Endothelial cell of umbilical vein (primary cell): Measurements from ENCODE around the gene PITPNB. TPM values are rescaled to one million over a fixed set of nuclear protein-coding genes. Genes with fewer than 3 reads are reported as not detected.

Source experiments
- BruUV-seq: library from RNA; stranded (reverse); fragments of 400-500 nt; replicated peaks from 2 replicates; lab custom pipeline; 2021; lab: Mats Ljungman, UMichigan
- CTCF ChIA-PET: fragments of 300-600, 350-600 bp; sonication (Branson Sonifier 250); formaldehyde crosslinking; loops from one replicate; lab custom pipeline; 2021; ENCODE audit warnings: antibody characterized with exemption, inconsistent platforms; lab: Charles Lee
- POLR2A ChIA-PET: fragments of 300-600, 350-600 bp; sonication (Branson Sonifier 250); formaldehyde crosslinking; loops from one replicate; lab custom pipeline; 2021; ENCODE audit warnings: antibody characterized with exemption, inconsistent platforms; lab: Charles Lee
- DNase-seq: peaks from one replicate; pipeline ENCODE4 v3.0.0-alpha.2; 2011; ENCODE audit warnings: low read depth, low spot score
- FAIRE-seq: peaks from 2 replicates; lab custom pipeline; 2011; peaks lifted over from hg19 to GRCh38; lab: Jason Lieb, UNC
- H2AFZ ChIP-seq: 2 replicates; pipeline ENCODE4 v1.6.0; 2012; ENCODE audit warnings: low read depth, low read length, control low read depth, inconsistent platforms
- H3K27ac ChIP-seq: 2 replicates; pipeline ENCODE4 v1.5.1; 2011; ENCODE audit warnings: low read depth, mild to moderate bottlenecking, control low read depth, low read length, moderate library complexity; ENCODE audit not compliant: insufficient read depth
- H3K27me3 ChIP-seq, 2 experiments: 2 replicates each; pipeline versions ENCODE4 v1.6.0 to v1.6.1; 2011; ENCODE audit warnings: low read length in 2 of 2, mixed read lengths in 1 of 2; ENCODE audit not compliant: control insufficient read depth in 2 of 2, insufficient read depth in 2 of 2
- H3K36me3 ChIP-seq, 2 experiments: 2 replicates in 1 of 2; 3 replicates in 1 of 2; pipeline ENCODE4 v1.5.1; 2011; ENCODE audit warnings: low read length in 2 of 2, mild to moderate bottlenecking in 1 of 2, moderate library complexity in 1 of 2; ENCODE audit not compliant: control insufficient read depth in 2 of 2, insufficient read depth in 2 of 2; ENCODE audit errors: extremely low read depth in 1 of 2
- H3K4me1 ChIP-seq: 3 replicates; pipeline ENCODE4 v1.5.1; 2011; ENCODE audit warnings: mild to moderate bottlenecking, low read length; ENCODE audit not compliant: control insufficient read depth, insufficient read depth; ENCODE audit errors: extremely low read depth
- H3K4me2 ChIP-seq: 2 replicates; pipeline ENCODE4 v1.6.1; 2011; ENCODE audit warnings: low read length, control low read depth, mixed read lengths; ENCODE audit not compliant: insufficient read depth
- H3K4me3 ChIP-seq, 3 experiments: fragments of 200-600 bp in 1 of 3; sonication (generic), shearing (Covaris generic) in 1 of 3; replicated peaks in 1 of 3; 2 replicates each; pipeline ENCODE4 v1.5.1; 2011 to 2016; ENCODE audit warnings: control low read depth in 3 of 3, low read length in 3 of 3, mild to moderate bottlenecking in 2 of 3, inconsistent platforms in 1 of 3, low read depth in 1 of 3, moderate library complexity in 1 of 3; ENCODE audit not compliant: insufficient read depth in 1 of 3
- H3K79me2 ChIP-seq: 2 replicates; pipeline ENCODE4 v1.6.0; 2012; ENCODE audit warnings: low read length, inconsistent platforms; ENCODE audit not compliant: control insufficient read depth, insufficient read depth
- H3K9ac ChIP-seq: replicated peaks from 2 replicates; pipeline ENCODE3; 2011; ENCODE audit warnings: low read length, control low read depth; ENCODE audit not compliant: insufficient read depth; ENCODE audit errors: extremely low read depth
- H3K9me1 ChIP-seq: replicated peaks from 3 replicates; pipeline ENCODE4 v1.6.0; 2011; ENCODE audit warnings: mild to moderate bottlenecking, low read length; ENCODE audit not compliant: control insufficient read depth, insufficient read depth; ENCODE audit errors: extremely low read depth
- H3K9me3 ChIP-seq: replicated peaks from 2 replicates; pipeline ENCODE4 v1.5.1; 2012; ENCODE audit warnings: low read length, inconsistent platforms; ENCODE audit not compliant: control insufficient read depth, insufficient read depth
- H4K20me1 ChIP-seq: replicated peaks from 2 replicates; pipeline ENCODE3; 2011; ENCODE audit warnings: mild to moderate bottlenecking, low read length; ENCODE audit not compliant: control insufficient read depth, insufficient read depth; ENCODE audit errors: extremely low read depth
- CTCF ChIP-seq, 2 donors: IDR thresholded peaks; 1 replicate in 1 of 2; 2 replicates in 1 of 2; pipeline ENCODE4 v1.5.1; 2011; ENCODE audit warnings: low read length in 2 of 2, mild to moderate bottlenecking in 2 of 2, moderate library complexity in 2 of 2, control low read depth in 1 of 2, inconsistent platforms in 1 of 2, low read depth in 1 of 2; ENCODE audit not compliant: insufficient read depth in 1 of 2; ENCODE audit errors: extremely low read depth in 1 of 2
- EZH2 ChIP-seq: IDR thresholded peaks from 2 replicates; pipeline ENCODE4 v1.6.1; 2012; ENCODE audit warnings: borderline replicate concordance, low read depth, mild to moderate bottlenecking, moderate library complexity, low read length, inconsistent platforms; ENCODE audit not compliant: severe bottlenecking
- FOS ChIP-seq: IDR thresholded peaks from 2 replicates; pipeline ENCODE4 v1.6.1; 2011; ENCODE audit warnings: mild to moderate bottlenecking, low read length, moderate library complexity, borderline replicate concordance; ENCODE audit not compliant: insufficient read depth
- GATA2 ChIP-seq: IDR thresholded peaks from 2 replicates; pipeline ENCODE4 v1.7.0; 2011; ENCODE audit warnings: low read depth, mild to moderate bottlenecking, moderate library complexity, mixed read lengths, low read length; ENCODE audit not compliant: insufficient read length, insufficient read depth
- JUN ChIP-seq: IDR thresholded peaks from 2 replicates; pipeline ENCODE4 v1.6.1; 2011; ENCODE audit warnings: borderline replicate concordance, low read depth; ENCODE audit not compliant: insufficient read length, insufficient read depth
- MAX ChIP-seq: IDR thresholded peaks from 2 replicates; pipeline ENCODE4 v1.6.1; 2011; ENCODE audit not compliant: insufficient read depth, insufficient read length
- MYC ChIP-seq: IDR thresholded peaks from one replicate; pipeline ENCODE4 v1.6.1; 2011; ENCODE audit warnings: mild to moderate bottlenecking, low read depth, low read length
- POLR2A ChIP-seq: IDR thresholded peaks from 2 replicates; pipeline ENCODE4 v1.6.1; 2012; ENCODE audit warnings: low read depth, mild to moderate bottlenecking, control low read depth, low read length
- POLR2AphosphoS5 ChIP-seq: IDR thresholded peaks from 2 replicates; pipeline ENCODE4 v1.6.1; 2012; ENCODE audit warnings: low read depth, mild to moderate bottlenecking, control low read depth, low read length, moderate library complexity; ENCODE audit not compliant: insufficient read depth
- dilution Hi-C: fragments of 300-500 bp; cut with MboI; formaldehyde crosslinking; loops from one replicate; pipeline ENCODE4 v1.15.0; 2019; ENCODE audit warnings: low sequenced_read_pairs; ENCODE audit not compliant: extremely low pct_ligation_motif_present
- intact Hi-C: fragments of 100-400 bp; cut with micrococcal nuclease; formaldehyde crosslinking; loops from one replicate; pipeline ENCODE4 v1.10.0; 2022
- polyA plus RNA-seq, 4 experiments: library from polyadenylated mRNA; depleted of rRNA in 3 of 4; stranded (reverse) in 3 of 4; unstranded in 1 of 4; fragments of >200 nt; gene quantifications; 2 replicates each; pipeline versions ENCODE4 v1.2.1 to v1.2.3, GENCODE V29; 2011 to 2012; ENCODE audit warnings: missing spikeins in 1 of 4
- total RNA-seq: library from RNA; stranded (reverse); gene quantifications from 2 replicates; pipeline ENCODE4 v1.2.3, GENCODE V29; 2021

Gene PITPNB
- total and polyA plus RNA-seq, 2 donors (not counting 3 experiments of a cell fraction or from before 2014, with no cell fraction given) = 29.7 to 108 TPM

- no peaks in the 10 kb centered on the region for H3K9me1 ChIP-seq
- no peak for DNase-seq
- no peak overlapping the region for H2AFZ ChIP-seq
- intact Hi-C loops = no loop called here
- peaks cover 11 to 29% of the 10 kb centered on the region in 2 experiments for H3K36me3 ChIP-seq
- no peak overlapping the region for H3K9ac ChIP-seq
- no peaks in the 10 kb centered on the region for H4K20me1 ChIP-seq
- BruUV-seq = no TSS peak
- ChIA-PET CTCF (interaction anchor here (1.6 kb wide), 1 partner anchor 13 kb away, joined by 5 read pairs; no protein-coding TSS in a partner anchor), POLR2A (no interaction called here)
- H3K4me1 ChIP-seq = peaks cover 10% of the 10 kb centered on the region
- FAIRE-seq = no peak
- H3K27me3 ChIP-seq = no peaks in the 10 kb centered on the region
- H3K4me2 ChIP-seq = peak overlapping the region; percentile 21
- H3K4me3 ChIP-seq = no peak overlapping the region
- H3K9me3 ChIP-seq = no peaks in the 10 kb centered on the region
- TF ChIP-seq MAX (no peak), FOS (no peak), JUN (no peak), POLR2A (no peak), EZH2 (no peak), GATA2 (no peak), POLR2AphosphoS5 (no peak), CTCF (IDR thresholded peaks at IDR 0.05; ENCODE audit: extremely low read depth in 1 of 2, insufficient read depth in 1 of 2, low read depth in 1 of 2, low read length in 2 of 2) (no peak), MYC (no peak)
- H3K79me2 ChIP-seq = peaks cover 54% of the 10 kb centered on the region
- dilution Hi-C loops = no loop called here
- no peak overlapping the region for H3K27ac ChIP-seq
Measured at GRCh38 chr22:27868732-27869282, 50.2 kb downstream of the PITPNB start.
